ENCODE measurements around the gene SPEF2. TPM values are rescaled to one million over a fixed set of nuclear protein-coding genes. Genes with fewer than 3 reads are reported as not detected.

The SPEF2 gene
- total and polyA plus RNA-seq, 5 experiments from 2014 or later, result 9.9 to 13.7 (median 10.9) TPM

DNA sequence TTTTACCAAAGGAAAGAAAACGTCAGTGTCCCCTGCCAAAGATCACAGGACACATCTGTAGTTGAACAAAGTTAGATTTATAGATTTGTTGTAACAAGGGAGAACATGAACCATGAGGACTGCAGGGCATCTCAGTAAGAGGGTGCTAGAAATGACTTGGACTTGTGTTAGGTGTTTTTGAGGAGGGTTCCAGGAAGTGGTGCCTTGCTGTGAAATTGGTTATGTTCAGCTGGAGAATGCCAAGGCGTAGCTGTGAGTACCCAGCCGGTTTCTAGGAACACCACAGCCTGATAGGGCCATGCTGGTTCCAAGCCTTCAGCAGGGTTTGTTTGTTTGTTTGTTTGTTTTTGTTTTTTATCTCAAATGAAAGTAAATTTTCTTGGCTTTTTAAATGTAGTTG, 5.3 kb downstream of the SPEF2 start:
- Mint-ChIP-seq H3K4me1 (peaks cover 11 to 31% (median 17%) of the 10 kb centered on the region in 4 donors), H3K36me3 (no peaks in the 10 kb centered on the region), H3K27me3 (no peaks in the 10 kb centered on the region), H3K27ac (peak overlapping the region in 1 of 10 donors; percentile 55), H3K4me3 (no peak overlapping the region), H3K9me3 (no peaks in the 10 kb centered on the region)
- ATAC-seq (no peak), DNase-seq (no peak)
- POLR2A ChIA-PET, result no interaction called here

DNA sequence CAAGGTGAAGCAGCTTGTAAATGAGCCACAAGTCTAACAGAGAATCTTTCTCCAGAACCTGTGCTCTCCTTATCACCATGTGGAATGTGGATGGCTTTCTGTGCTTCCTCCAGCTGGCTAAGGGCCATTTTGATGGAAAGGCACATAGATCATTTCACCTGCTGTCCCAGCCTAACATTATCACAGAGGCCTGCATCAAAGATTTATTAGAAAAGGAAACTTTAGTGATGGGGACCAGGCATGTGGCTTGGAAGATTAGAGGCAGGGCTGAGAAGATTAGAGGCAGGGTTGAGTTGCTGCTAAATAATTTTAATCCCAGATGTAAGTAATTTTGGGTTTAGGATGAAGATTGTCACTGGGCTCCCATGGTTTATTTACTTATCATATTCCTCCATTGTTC, 6.3 kb downstream of the SPEF2 start:
- POLR2A ChIA-PET, result no interaction called here
- DNase-seq, result no peak
- Mint-ChIP-seq H3K27ac (no peak overlapping the region), H3K36me3 (peaks cover 4 to 9% (median 8%) of the 10 kb centered on the region in 3 donors), H3K4me3 (no peak overlapping the region), H3K9me3 (no peaks in the 10 kb centered on the region), H3K4me1 (peaks cover 7 to 23% (median 9%) of the 10 kb centered on the region in 4 donors), H3K27me3 (no peaks in the 10 kb centered on the region)
- ATAC-seq, result no peak

DNA sequence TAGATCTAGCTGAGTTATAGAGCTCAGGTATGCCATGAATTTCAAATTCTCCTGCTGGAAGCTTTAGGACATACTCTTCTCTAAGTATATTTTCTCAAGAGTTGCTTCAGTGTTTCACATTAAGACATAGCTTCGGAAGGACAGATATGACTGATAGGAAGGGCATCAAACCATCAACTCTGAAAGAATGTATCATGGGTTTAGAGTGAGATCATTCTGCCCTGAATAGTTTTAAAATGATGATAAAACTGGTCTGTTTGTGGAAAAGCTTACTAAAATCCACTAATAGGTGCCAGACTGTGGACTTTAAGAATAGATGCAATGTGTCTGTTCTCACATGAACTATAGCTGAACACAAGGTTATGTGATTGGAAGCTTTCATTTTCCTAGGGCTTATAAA, 8.4 kb downstream of the SPEF2 start:
- H3K4me3 Mint-ChIP-seq, result no peak overlapping the region
- H3K36me3 Mint-ChIP-seq, result peaks cover 16 to 29% (median 25%) of the 10 kb centered on the region in 3 donors
- POLR2A ChIA-PET, result no interaction called here
- DNase-seq (no peak), ATAC-seq (no peak)
- H3K27me3 Mint-ChIP-seq, result no peaks in the 10 kb centered on the region
- peaks cover 0 to 7% (median 2%) of the 10 kb centered on the region in 9 donors for H3K9me3 Mint-ChIP-seq
- no peak overlapping the region for H3K27ac Mint-ChIP-seq
- H3K4me1 Mint-ChIP-seq, result peaks cover 0 to 13% (median 5%) of the 10 kb centered on the region in 4 donors

DNA sequence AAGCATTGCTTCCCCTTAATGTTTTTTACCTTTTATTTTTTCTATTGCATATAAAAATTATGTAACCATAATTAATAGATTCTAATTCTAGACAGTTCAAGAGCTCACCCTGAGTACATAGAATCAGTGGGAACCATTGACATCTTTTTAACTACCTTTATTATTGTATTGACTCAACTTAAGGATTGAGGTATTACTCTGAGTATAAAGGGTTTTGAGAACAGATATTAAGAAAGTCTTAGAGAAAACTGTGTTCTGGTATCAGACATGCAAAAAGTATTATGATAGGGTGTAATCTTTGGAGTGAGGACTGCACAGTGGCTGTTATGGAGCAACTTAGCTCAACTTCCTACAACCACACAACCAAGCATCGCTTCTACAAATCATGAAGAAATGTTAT, 8.9 kb downstream of the SPEF2 start:
- Mint-ChIP-seq H3K36me3 (peaks cover 20 to 34% (median 30%) of the 10 kb centered on the region in 3 donors), H3K4me3 (no peak overlapping the region), H3K27ac (no peak overlapping the region), H3K4me1 (peaks cover 0 to 13% (median 5%) of the 10 kb centered on the region in 4 donors), H3K27me3 (no peaks in the 10 kb centered on the region), H3K9me3 (peaks cover 0 to 9% (median 2%) of the 10 kb centered on the region in 9 donors)
- DNase-seq (no peak), ATAC-seq (no peak)
- POLR2A ChIA-PET, result no interaction called here

DNA sequence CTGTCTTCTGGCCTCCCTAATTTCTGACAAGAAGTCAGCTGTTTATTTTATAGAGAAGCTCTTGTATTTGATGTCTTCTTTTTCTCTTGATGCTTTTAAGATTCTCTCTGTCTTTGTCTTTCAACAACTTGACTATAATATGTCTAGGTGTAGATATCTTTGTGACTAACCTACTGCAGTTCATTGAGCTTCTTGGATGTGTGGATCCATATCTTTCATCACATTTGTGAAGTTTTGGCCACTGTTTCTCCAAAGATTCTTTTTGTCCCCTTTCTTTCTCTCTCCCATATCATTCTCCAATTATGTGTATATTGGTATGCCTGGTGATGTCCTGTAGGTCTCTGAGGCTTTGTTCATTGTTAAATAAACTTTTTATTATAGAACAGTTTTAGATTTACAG, 16.7 kb downstream of the SPEF2 start:
- no peak overlapping the region for H3K27ac Mint-ChIP-seq
- ATAC-seq (no peak), DNase-seq (no peak)
- no peak overlapping the region for H3K4me3 Mint-ChIP-seq
- peaks cover 0 to 3% (median 0%) of the 10 kb centered on the region in 4 donors for H3K4me1 Mint-ChIP-seq
- no peaks in the 10 kb centered on the region for H3K27me3 Mint-ChIP-seq
- POLR2A ChIA-PET, result no interaction called here
- peaks cover 58 to 81% (median 63%) of the 10 kb centered on the region in 3 donors for H3K36me3 Mint-ChIP-seq
- H3K9me3 Mint-ChIP-seq, result peaks cover 0 to 33% (median 20%) of the 10 kb centered on the region in 9 donors

DNA sequence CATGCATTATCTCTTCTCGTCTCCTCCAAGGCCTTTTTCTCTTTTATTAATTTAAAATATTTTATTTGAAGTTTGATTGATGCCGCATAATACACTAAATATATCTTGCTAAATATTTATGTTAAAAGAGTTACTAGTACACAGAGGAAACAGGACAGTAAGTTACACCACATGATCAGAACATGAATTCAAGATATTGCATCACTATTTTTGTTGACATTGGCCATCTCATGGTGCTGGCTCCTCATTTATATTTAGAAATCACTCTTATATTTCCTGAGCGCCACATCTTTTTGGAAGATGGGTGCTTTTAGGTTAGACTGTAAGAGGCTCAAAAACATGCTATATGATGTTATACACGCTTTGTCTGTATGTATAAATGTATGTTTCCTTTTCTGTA, 23.0 kb downstream of the SPEF2 start:
- no peak for ATAC-seq
- Mint-ChIP-seq H3K9me3 (no peaks in the 10 kb centered on the region), H3K36me3 (peaks cover 18 to 58% (median 36%) of the 10 kb centered on the region in 3 donors), H3K27ac (no peak overlapping the region), H3K27me3 (no peaks in the 10 kb centered on the region), H3K4me3 (no peak overlapping the region), H3K4me1 (peaks cover 0 to 7% (median 0%) of the 10 kb centered on the region in 4 donors)
- POLR2A ChIA-PET, result no interaction called here
- no peak for DNase-seq

DNA sequence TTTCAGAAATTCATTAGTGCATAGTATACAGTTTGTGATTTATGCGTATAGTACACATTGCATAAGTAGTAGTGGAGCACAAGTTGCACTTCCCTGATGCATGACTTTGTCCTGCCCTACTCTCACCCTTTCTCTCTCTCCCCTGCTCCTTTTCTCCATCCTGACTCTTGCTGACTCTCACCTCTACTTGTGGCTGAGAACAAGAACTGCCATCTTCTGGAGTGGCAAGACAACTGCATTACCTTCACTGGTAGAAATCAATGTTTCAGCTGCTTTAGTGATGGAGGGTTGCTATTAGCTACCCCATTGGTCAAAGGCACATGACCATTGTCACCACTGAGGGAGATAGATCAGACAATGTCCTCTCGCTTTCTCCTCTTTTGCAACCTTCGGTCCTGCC, 26.9 kb downstream of the SPEF2 start:
- POLR2A ChIA-PET, result no interaction called here
- ATAC-seq (no peak), DNase-seq (no peak)
- peaks cover 12 to 42% (median 22%) of the 10 kb centered on the region in 3 donors for H3K36me3 Mint-ChIP-seq
- peaks cover 0 to 5% (median 0%) of the 10 kb centered on the region in 4 donors for H3K4me1 Mint-ChIP-seq
- H3K27me3 Mint-ChIP-seq, result no peaks in the 10 kb centered on the region
- H3K27ac Mint-ChIP-seq, result peak overlapping the region in 1 of 10 donors; percentile 4
- H3K9me3 Mint-ChIP-seq, result no peaks in the 10 kb centered on the region
- H3K4me3 Mint-ChIP-seq, result no peak overlapping the region

DNA sequence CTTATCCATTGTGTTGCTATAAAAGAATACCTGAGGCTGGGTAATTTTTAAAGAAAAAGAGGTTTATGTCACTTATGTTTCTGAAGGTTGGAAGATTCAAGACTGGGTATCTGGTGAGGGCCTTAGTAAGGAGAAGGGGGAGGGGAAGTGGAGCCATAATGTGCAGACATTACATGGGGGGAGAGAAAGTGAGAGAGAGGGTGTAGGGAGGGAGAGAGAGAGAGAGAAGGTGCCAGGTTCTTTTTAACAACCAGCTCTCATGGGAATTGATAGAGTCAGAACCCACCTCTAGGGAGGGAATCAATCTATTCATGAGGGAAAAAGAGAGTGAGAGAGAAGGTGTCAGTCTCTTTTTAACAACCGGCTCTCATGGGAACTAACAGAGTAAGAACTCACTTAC, 29.5 kb downstream of the SPEF2 start:
- peaks cover 0 to 8% (median 4%) of the 10 kb centered on the region in 4 donors for H3K4me1 Mint-ChIP-seq
- no peaks in the 10 kb centered on the region for H3K27me3 Mint-ChIP-seq
- peaks cover 7 to 32% (median 17%) of the 10 kb centered on the region in 3 donors for H3K36me3 Mint-ChIP-seq
- POLR2A ChIA-PET, result no interaction called here
- H3K27ac Mint-ChIP-seq, result peak overlapping the region in 1 of 10 donors; percentile 24
- H3K9me3 Mint-ChIP-seq, result no peaks in the 10 kb centered on the region
- ATAC-seq (no peak), DNase-seq (no peak)
- H3K4me3 Mint-ChIP-seq, result no peak overlapping the region

DNA sequence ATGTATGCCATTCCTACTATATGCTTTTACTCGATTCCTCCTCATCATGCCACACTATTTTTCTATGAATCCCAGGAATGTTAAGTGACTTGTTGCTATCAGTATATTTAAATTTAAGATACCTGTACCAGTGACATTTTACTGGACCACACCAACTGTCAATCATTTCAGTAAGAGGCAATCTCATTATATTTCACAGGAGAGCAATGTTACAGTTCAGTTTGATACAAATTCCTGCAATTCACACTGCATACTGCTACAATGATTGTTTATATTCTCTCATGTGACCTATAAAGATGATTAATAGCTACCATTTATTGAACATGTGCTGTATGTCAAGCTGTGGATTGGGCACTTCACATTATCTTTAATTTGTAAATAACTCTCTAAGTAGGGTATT, 30.0 kb downstream of the SPEF2 start:
- Mint-ChIP-seq H3K27me3 (no peaks in the 10 kb centered on the region), H3K27ac (no peak overlapping the region), H3K4me1 (peaks cover 0 to 8% (median 3%) of the 10 kb centered on the region in 4 donors), H3K9me3 (no peaks in the 10 kb centered on the region), H3K4me3 (no peak overlapping the region), H3K36me3 (peaks cover 4 to 29% (median 14%) of the 10 kb centered on the region in 3 donors)
- no peak for ATAC-seq
- DNase-seq, result no peak
- POLR2A ChIA-PET, result no interaction called here

DNA sequence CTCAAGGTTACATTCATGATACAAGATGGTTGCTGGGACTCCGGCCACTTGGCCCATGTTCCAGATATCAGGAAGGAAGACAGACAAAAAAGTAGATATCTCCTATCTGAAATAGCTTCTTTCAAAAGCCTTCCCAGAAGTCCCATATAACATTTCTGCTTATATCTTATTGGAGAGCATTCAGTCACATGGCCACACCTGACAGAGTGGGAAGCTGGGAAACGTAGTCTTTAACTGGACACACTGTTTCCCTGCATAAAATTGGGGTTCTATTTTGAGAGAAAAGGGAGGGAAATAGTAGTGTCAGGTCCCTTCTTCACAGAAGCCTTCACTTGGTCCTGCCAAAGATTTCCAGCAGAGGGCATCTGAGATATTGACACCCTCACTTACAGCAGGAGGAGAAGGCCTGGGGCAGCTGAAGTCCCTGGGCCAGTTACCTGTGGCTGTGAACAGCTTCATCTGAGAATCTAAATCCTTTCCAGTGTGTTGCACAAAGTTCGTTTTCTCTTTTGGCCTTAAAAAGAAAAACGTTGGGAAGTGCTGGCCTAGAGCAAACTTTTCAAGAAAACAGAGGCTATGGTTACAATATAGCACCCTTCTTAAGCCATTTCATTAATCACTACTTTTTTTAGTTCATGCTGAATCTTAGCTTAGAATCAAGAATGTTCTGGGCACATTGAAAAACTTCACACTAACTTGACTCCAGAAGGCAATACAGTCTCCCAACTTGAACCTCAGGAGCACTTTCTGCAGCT, 33.5 kb downstream of the SPEF2 start:
- H3K27ac Mint-ChIP-seq, result peak overlapping the region; percentile 18 to 87 (median 74)
- H3K4me3 Mint-ChIP-seq, result no peak overlapping the region
- H3K4me1 Mint-ChIP-seq, result peaks cover 0 to 9% (median 6%) of the 10 kb centered on the region in 4 donors
- peaks cover 0 to 12% (median 2%) of the 10 kb centered on the region in 3 donors for H3K36me3 Mint-ChIP-seq
- H3K9me3 Mint-ChIP-seq, result no peaks in the 10 kb centered on the region
- POLR2A ChIA-PET, result interaction anchor here (0.7 to 2.4 kb wide), 13 partner anchors 18 to 274 kb away, joined by 3 to 23 read pairs (median 3); partner anchors contain the start of gene IL7R
- DNase-seq (peak; percentile 12 to 78 (median 64)), ATAC-seq (peak; percentile 95 to 98)
- H3K27me3 Mint-ChIP-seq, result no peaks in the 10 kb centered on the region

DNA sequence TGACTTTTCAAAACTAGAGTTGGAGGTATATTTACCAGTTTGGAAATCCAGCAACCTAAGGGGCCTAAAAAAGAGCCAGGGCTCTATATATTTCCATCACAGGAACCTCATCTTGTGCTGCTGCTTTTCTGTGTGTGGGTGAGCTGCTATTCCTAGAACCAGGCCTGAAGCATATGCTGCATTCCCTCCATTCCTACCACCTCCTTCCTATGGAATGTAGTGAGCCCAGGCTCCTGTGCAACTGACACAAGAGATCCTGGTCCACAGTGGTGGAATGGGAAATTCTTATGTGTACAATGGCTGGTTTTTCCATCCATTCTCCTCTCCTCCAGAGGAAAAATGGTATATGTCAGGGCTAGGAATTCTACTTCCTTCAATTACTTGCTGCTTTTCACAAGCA, 39.1 kb downstream of the SPEF2 start:
- peaks cover 12 to 27% (median 21%) of the 10 kb centered on the region in 4 donors for H3K4me1 Mint-ChIP-seq
- H3K36me3 Mint-ChIP-seq, result peaks cover under 1 to 6% (median 2%) of the 10 kb centered on the region in 3 donors
- peaks cover 0 to 2% (median 0%) of the 10 kb centered on the region in 9 donors for H3K9me3 Mint-ChIP-seq
- H3K27me3 Mint-ChIP-seq, result no peaks in the 10 kb centered on the region
- ATAC-seq (no peak), DNase-seq (no peak)
- H3K27ac Mint-ChIP-seq, result peak overlapping the region in 1 of 10 donors; percentile 3
- H3K4me3 Mint-ChIP-seq, result no peak overlapping the region
- POLR2A ChIA-PET, result no interaction called here

DNA sequence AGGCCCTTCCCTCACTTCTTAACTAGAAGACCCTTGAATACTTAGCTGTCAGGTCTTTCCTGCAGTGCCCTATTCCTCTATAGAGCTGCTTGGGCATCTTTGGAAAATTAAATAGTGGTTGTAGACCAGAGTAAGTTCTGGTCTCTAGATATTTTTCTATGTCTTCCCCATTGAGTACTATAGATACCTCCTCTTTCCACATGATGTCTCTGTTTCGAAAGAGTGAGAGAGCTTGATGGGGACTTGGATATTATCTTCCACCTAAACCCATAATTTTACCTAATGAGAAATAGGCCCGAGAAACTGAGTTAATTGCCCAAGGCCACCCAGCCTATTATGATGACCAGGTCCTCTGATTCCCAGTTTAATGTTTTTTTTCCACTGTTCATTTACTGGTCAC, 40.2 kb downstream of the SPEF2 start:
- Mint-ChIP-seq H3K9me3 (peaks cover 0 to 13% (median 4%) of the 10 kb centered on the region in 9 donors), H3K36me3 (peaks cover 8 to 14% (median 11%) of the 10 kb centered on the region in 3 donors), H3K4me3 (peak overlapping the region in 5 of 10 donors; percentile 0 to 63 (median 27)), H3K27me3 (no peaks in the 10 kb centered on the region), H3K4me1 (peaks cover 12 to 27% (median 21%) of the 10 kb centered on the region in 4 donors), H3K27ac (peak overlapping the region; percentile 21 to 87 (median 58))
- DNase-seq (peak in 2 of 10 donors; percentile 37 to 42), ATAC-seq (peak; percentile 54 to 70)
- POLR2A ChIA-PET, result interaction anchor here (0.9 to 2.6 kb wide), 8 partner anchors 11 to 267 kb away, joined by 3 to 10 read pairs (median 4); partner anchors contain the start of gene IL7R

DNA sequence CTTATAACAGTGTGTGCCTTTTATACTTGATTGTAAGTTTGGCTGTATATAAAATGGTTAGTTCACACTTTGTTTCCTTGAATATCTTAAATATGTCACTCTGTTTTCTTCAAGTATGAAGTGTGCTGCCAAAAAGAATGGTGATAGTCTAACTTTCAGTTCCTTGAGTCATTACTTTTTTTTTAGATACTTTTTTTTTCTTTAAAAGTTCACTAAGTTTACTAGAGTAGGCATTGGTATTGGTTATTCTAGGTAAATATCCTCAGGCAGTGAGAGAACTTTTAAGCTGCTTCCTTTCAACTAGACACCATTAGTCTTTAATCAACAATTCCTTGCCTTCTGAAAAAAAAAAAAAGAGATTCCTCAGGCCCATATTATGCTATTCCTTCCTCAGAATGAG, 41.9 kb downstream of the SPEF2 start:
- DNase-seq (no peak), ATAC-seq (no peak)
- Mint-ChIP-seq H3K36me3 (peaks cover 14 to 26% (median 15%) of the 10 kb centered on the region in 3 donors), H3K9me3 (peaks cover 0 to 28% (median 6%) of the 10 kb centered on the region in 9 donors), H3K27me3 (no peaks in the 10 kb centered on the region), H3K27ac (peak overlapping the region in 6 of 10 donors; percentile 7 to 70 (median 43)), H3K4me3 (peak overlapping the region in 1 of 10 donors; percentile 31), H3K4me1 (peaks cover 16 to 38% (median 34%) of the 10 kb centered on the region in 4 donors)
- POLR2A ChIA-PET, result interaction anchor here (0.7 to 2.6 kb wide), 9 partner anchors 9 to 265 kb away, joined by 3 to 10 read pairs (median 4); no protein-coding TSS in a partner anchor
